GM19035 (cell line): ENCODE results near the gene ERC2.

Source experiments
- ATAC-seq: cut with Tn5 transposase; IDR thresholded peaks from one replicate; pipeline ENCODE4 v1.9.1; 2021; ENCODE audit not compliant: unreplicated experiment

The ERC2 gene

GRCh38 chr3:55807210-55807609 is 661.1 kb downstream of the ERC2 start:
- ATAC-seq: no peak

GRCh38 chr3:55805169-55805568 is 663.1 kb downstream of the ERC2 start:
- no peak for ATAC-seq

DNA sequence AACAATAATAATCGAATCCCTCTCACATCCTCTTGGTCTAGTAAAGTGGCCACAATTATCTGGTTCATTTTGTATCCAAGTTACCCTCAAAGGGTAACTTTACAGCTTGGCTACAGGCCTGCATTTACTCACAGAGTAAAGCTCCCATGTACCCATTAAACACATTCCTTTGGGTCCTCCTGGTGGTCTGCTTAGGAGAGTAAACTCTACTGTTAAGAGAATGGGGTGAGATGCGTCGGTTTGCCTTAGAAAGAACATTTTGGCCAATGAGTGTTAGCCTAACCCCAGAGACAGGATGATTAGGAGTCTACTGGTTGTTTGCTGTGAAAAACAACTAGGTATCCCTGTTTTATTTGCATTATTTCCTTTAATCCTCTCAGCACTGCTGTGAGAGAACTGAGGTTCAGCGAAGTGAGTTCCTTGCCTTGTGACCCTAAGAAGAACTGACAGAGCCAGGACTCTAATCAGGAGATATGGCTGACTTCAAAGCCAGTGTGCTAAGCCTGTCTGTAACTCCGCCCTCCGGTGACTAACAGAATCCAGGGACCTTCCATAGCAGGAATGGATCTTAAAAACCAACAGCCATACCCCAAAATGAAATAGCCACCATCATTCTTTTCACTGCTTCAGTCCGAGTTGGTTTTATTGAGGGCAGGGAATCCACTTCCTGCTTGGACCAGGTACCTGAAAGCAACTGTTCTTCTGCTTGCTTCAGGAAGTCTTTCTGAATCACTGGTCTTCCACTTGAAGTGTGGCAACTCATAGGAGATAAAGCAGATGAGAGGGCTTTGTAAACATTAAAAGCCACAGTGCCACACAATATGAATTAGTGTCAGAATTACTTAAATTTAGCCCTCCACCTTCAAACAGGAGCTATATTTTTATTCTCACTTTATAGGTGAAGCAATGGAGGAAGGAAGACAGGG is 663.8 kb downstream of the ERC2 start:
- ATAC-seq: no peak

GRCh38 chr3:55802816-55803215 is 665.5 kb downstream of the ERC2 start:
- no peak for ATAC-seq

GRCh38 chr3:55801676-55802075 is 666.6 kb downstream of the ERC2 start:
- ATAC-seq: no peak

DNA sequence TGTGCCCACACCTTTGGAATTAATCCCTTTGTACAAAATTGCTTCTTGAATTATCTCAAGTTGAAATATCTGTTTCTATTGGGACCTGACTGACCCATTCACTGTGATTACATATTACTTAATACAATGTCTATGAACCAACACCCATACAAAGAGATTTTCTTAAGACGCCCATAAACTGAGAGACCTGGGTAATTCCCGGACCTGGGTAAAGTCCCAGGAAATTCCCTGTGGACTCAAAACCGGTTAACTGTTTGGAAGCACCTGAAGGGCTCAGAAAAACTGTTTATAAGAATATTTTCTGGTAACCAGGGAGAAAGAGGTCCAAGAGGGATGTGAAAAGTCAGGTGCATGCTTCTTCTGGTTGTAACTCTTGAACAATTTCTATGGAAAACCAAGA is 667.2 kb downstream of the ERC2 start:
- no peak for ATAC-seq

GRCh38 chr3:55797775-55798174 is 670.5 kb downstream of the ERC2 start:
- no peak for ATAC-seq

DNA sequence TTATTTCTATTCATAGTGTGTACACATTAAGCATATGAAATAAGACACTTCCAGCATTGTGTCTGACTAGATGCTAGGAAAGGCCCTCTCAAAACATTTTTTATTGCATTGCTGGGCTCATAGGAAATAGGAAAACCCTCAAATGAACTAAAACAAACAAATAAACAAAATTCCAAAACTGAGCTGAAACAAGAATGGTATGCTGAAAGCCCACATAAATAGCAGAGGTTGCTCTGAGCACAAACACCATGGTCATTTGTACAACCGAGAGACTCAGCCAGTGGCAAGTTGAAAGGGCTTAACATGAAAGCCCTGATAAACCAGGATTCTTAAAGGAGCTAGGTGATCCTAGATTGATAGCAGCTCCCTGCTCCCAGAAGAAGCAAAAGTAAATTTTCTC is 671.2 kb downstream of the ERC2 start:
- ATAC-seq: no peak

DNA sequence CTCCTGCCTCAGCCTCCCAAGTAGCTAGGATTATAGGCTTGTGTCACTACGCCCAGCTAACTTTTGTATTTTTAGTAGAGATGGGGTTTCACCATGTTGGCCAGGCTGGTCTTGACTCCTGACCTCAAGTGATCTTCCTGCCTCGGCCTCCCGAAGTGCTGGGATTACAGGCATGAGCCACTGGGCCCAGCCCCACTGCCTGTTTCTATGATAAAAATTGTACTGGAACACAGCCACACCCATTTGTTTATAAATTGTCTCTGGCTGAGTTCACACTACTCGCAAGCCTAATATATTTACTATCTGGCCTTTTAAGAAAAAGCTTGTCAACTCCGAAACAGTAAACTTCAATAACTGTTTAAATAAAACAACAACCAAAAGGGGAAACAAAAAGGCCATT is 671.7 kb downstream of the ERC2 start:
- no peak for ATAC-seq

DNA sequence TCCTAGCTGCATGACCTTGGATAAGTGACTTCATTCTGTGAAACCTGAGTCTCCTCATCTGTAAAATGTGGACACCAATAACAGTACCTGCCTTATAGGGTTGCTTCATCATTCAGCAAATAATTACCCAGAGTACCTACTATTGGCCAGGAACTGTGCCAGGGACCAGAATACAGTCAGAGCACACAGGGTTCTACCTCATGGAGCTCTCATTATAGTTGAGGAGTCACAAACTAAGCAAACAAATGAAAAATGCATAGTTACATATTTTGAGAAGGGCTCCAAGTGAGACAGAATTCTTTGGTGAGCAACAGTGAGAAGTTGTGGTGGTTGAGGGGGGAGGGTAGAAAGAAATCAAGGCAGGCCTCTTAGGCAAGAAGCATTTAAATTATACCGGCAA is 672.5 kb downstream of the ERC2 start:
- no peak for ATAC-seq

DNA sequence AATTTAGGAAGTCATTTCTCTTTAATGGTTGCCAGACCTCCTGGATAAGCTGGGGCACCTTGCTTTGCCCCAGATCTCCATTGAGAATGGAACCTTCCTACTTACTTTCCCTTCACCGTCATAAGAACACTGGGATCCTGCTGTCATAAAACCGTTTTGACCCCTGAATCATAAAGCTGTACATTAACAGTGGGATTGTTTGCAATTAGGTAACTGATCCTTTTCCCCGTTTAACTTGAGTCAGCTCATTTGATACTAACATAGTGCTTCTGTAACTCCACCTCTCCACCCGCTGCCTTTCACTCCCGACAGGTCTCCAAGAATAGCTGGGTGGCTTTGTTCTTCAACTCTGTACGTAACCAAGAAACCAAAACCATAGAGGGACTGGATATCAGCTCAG is 673.0 kb downstream of the ERC2 start:
- no peak for ATAC-seq

DNA sequence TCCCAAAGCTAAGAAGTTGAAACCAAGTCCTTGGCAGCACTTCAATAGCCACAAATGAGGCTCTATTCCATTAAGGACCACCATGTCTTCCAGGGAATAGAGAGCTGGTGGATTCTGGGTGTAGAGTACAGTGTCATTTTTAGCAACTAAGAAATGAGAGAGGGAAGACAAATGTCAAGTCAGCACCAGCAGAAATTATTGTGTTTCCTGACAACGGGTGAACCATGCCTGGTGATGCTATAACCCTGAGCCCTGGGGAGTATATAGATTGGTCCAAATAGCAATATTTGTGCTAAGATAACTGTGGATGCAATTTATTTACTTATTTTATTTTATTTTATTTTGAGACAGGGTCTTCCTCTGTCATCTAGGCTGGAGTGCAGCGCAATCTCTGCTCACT is 675.5 kb downstream of the ERC2 start:
- no peak for ATAC-seq

DNA sequence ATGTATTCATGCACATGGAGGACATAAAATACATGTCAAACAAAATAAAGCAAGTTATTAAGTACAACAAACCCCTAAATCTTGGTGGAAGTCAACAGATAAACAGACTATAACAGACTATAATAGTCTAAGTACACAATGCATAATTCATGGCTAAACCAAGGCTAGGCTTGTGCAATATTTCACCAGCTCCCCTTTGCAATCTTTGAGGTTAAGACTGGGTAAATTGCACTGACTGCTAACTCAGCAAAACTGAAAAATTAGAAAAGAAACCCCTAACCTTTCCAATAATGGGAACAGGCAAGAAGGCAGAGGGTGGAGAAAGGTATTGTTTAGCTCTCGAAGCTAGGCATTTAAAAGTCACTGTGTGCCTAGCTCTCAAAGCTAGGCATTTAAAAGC is 676.3 kb downstream of the ERC2 start:
- no peak for ATAC-seq

- no peak for ATAC-seq
Observed at GRCh38 chr3:55790596-55791350, 677.5 kb downstream of the ERC2 start.

DNA sequence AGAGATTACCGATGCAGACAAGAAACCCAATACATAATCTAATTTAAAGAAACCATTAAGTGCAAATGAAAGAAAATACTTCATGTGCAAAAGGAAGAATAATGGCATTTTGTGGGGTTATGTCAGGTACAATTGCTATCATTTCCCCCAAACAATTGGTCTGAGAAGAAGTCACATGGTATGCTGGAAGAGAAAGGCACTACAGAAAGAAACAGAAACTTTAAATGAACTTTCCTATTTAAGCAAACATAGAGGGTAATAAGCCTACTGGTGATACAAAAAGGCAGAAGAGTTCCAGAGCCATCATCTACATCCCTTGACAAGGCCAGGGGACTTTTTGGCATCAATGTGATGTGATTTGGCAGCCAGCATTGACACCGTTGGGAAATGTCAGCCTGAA is 678.8 kb downstream of the ERC2 start:
- ATAC-seq: no peak

GRCh38 chr3:55782807-55783206 is 685.5 kb downstream of the ERC2 start:
- ATAC-seq: no peak

DNA sequence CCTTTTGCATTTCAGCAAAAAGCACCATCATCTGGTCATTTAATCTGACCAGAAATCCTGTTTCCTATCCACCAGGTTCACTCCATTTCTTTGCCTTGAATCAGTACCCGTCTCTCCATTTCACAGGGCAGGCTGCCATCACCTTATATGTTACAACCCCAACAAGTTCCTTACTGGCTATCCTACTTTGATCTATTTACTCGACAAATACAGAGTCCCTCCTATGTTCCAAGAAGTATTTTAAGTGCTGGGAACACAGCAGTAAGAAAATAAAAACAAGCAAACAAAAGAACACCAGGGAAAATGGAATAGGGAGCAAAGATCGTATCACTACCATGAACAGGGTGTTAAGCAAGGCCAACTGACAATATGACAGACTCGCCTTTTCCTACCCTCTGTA is 685.9 kb downstream of the ERC2 start:
- ATAC-seq: no peak

DNA sequence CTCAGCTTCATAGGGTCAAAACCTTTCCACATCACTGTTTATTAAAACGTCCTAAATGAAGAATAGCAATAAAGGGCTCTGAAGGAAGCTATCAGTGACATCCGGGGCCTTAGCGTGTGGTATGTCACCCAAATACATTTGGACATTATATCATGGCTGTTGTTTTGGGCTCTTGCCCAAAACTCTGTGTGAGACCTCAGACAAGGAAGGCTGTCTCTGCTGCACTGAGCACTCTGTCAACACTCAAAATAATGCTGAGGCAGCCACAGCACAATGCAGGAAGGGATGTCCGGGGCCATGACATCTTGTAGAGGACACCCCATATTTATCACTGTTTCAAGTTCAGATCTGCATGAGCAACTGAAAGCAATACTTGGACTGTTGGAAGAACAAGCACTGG is 687.4 kb downstream of the ERC2 start:
- no peak for ATAC-seq

DNA sequence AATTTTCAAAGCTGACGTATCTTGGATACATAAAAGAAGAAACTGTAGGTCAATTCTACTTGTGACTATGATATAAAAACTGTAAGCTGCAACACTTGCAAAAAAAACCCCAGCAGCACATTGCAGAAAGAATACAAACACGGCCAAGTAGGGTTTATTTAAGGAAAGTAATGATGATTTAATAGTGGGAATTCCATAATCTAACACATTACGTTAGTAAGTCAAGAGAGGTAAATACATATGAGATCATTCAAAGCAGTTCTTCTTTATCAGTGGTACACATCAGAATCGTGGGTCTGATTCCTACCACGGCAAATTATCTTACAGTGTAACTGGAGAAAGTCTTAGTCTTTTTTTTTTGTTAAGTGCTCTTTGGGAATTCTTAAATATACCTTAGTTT is 688.7 kb downstream of the ERC2 start:
- ATAC-seq: no peak

- ATAC-seq: no peak
Observed at GRCh38 chr3:55775366-55776154, 692.7 kb downstream of the ERC2 start.

- no peak for ATAC-seq
Observed at GRCh38 chr3:55774856-55775255, 693.4 kb downstream of the ERC2 start.

GRCh38 chr3:55771503-55771902 is 696.8 kb downstream of the ERC2 start:
- ATAC-seq: no peak
